SU-DHL-6 (cell line): Measurements from ENCODE around the gene UBAC1.

Source experiments
- CTCF ChIP-seq: fragments of 200-600 bp; sonication (generic); IDR thresholded peaks from one replicate; pipeline ENCODE4 v1.5.1; 2017; ENCODE audit warnings: antibody characterized with exemption, mild to moderate bottlenecking, low read length, moderate library complexity; ENCODE audit not compliant: insufficient read depth, poor library complexity, severe bottlenecking
- EZH2phosphoT487 ChIP-seq: fragments of 200-600 bp; sonication (generic), shearing (Covaris generic); conservative IDR thresholded peaks from 2 replicates; pipeline ENCODE4 v1.6.1; 2018; ENCODE audit warnings: mild to moderate bottlenecking, antibody characterized with exemption, low read length, moderate library complexity, mixed read lengths

GRCh38 chr9:135956802-135957174 lies 4.4 kb downstream of the UBAC1 start:
- TF ChIP-seq CTCF (no peak), EZH2phosphoT487 (no peak)
